SK-N-SH (cell line): Measurements from ENCODE around the gene MRRF.

Experiments used
- NRF1 ChIP-seq: IDR thresholded peaks from 2 replicates; pipeline ENCODE4 v1.6.1; 2012; ENCODE audit warnings: low read depth, mild to moderate bottlenecking, low read length
- USF2 ChIP-seq: fragments of 150-350 bp; IDR thresholded peaks from 2 replicates; pipeline ENCODE4 v1.6.1; 2017; ENCODE audit warnings: antibody characterized with exemption, low read length, low read depth, borderline replicate concordance
- TF ChIP-seq, protein P1 (sequence below): fragments of 200-600 bp; sonication (generic); IDR thresholded peaks from 2 replicates; pipeline ENCODE4 v1.6.1; 2017; ENCODE audit warnings: antibody characterized with exemption, mild to moderate bottlenecking, moderate library complexity
- TF ChIP-seq, protein P2 (sequence below): IDR thresholded peaks from 2 replicates; pipeline ENCODE4 v1.6.1; 2012; ENCODE audit warnings: mild to moderate bottlenecking, low read depth, low read length, moderate library complexity

DNA sequence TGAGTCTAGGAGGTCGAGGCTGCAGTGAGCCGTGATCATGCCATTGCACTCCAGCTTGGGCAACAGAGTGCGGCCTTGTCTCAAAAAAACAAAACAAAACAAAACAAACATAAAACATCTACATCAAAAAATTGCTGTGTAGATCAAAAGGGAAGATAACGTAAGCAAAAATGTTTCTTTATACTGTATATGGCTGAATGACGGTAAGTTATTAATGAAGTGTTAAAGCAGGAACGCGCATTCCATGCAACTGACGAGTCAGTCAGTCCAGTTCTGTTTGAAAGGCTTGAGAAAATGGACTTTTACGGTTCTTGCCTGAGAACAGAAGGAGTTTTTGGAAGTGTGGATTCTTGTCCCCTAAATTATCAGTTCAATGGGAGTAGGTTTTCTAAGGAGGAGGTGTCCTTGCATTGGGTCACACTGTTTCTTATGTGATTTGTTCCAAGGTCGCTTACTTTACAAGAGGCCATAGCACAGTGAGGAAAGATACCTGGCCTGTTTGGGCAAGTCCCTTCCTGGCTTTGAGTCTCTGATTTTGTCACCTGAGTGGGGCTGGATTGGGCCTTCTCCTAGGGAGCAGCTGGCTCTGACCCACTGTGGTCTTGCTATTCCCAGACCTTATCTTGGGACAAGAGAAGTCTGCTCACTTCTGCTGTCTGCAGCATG is 99.6 kb downstream of the MRRF start:
- TF ChIP-seq, protein P1, sequence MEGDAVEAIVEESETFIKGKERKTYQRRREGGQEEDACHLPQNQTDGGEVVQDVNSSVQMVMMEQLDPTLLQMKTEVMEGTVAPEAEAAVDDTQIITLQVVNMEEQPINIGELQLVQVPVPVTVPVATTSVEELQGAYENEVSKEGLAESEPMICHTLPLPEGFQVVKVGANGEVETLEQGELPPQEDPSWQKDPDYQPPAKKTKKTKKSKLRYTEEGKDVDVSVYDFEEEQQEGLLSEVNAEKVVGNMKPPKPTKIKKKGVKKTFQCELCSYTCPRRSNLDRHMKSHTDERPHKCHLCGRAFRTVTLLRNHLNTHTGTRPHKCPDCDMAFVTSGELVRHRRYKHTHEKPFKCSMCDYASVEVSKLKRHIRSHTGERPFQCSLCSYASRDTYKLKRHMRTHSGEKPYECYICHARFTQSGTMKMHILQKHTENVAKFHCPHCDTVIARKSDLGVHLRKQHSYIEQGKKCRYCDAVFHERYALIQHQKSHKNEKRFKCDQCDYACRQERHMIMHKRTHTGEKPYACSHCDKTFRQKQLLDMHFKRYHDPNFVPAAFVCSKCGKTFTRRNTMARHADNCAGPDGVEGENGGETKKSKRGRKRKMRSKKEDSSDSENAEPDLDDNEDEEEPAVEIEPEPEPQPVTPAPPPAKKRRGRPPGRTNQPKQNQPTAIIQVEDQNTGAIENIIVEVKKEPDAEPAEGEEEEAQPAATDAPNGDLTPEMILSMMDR = no peak
- no peak for TF ChIP-seq USF2
- TF ChIP-seq, protein P2, sequence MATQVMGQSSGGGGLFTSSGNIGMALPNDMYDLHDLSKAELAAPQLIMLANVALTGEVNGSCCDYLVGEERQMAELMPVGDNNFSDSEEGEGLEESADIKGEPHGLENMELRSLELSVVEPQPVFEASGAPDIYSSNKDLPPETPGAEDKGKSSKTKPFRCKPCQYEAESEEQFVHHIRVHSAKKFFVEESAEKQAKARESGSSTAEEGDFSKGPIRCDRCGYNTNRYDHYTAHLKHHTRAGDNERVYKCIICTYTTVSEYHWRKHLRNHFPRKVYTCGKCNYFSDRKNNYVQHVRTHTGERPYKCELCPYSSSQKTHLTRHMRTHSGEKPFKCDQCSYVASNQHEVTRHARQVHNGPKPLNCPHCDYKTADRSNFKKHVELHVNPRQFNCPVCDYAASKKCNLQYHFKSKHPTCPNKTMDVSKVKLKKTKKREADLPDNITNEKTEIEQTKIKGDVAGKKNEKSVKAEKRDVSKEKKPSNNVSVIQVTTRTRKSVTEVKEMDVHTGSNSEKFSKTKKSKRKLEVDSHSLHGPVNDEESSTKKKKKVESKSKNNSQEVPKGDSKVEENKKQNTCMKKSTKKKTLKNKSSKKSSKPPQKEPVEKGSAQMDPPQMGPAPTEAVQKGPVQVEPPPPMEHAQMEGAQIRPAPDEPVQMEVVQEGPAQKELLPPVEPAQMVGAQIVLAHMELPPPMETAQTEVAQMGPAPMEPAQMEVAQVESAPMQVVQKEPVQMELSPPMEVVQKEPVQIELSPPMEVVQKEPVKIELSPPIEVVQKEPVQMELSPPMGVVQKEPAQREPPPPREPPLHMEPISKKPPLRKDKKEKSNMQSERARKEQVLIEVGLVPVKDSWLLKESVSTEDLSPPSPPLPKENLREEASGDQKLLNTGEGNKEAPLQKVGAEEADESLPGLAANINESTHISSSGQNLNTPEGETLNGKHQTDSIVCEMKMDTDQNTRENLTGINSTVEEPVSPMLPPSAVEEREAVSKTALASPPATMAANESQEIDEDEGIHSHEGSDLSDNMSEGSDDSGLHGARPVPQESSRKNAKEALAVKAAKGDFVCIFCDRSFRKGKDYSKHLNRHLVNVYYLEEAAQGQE = no peak
- no peak for TF ChIP-seq NRF1
